ENCODE measurements around the gene TNFRSF14. TPM values are rescaled to one million over a fixed set of nuclear protein-coding genes. Genes with fewer than 3 reads are reported as not detected.

TNFRSF14 gene
- total and polyA plus RNA-seq, 2 of the 13 experiments (the other 11 are each of a cell fraction or from before 2014, with no cell fraction given): 11.9 to 49.9 TPM

GRCh38 chr1:2586154-2587070 is 30.2 kb downstream of the TNFRSF14 start, which contains the start of gene PRXL2B (continued):
- no peak for TF ChIP-seq MYNN (CRISPR knock-in tag; IDR thresholded peaks at IDR 0.05; ENCODE audit: low read depth)
- peak; percentile 91 for TF ChIP-seq HNRNPLL (IDR thresholded peaks at IDR 0.05; ENCODE audit: low read depth, low read length, poor library complexity, severe bottlenecking)
- TF ChIP-seq RXRB (CRISPR knock-in tag; IDR thresholded peaks at IDR 0.05; ENCODE audit: borderline replicate concordance): no peak
- TF ChIP-seq RNF219 (CRISPR knock-in tag; IDR thresholded peaks at IDR 0.05): no peak
- TF ChIP-seq AKAP8 (CRISPR knock-in tag; IDR thresholded peaks at IDR 0.05): 0 out of 2 replicates have a peak, but pooled peaks have one; percentile 57
- peak; percentile 28; the same call in 1 of the 2 replicates for TF ChIP-seq HOXA3 (CRISPR knock-in tag; IDR thresholded peaks at IDR 0.05)
- no peak for TF ChIP-seq NCOA1 (CRISPR knock-in tag; IDR thresholded peaks at IDR 0.05)
- no peak for TF ChIP-seq AHR (CRISPR knock-in tag; IDR thresholded peaks at IDR 0.05)
- no peak for TF ChIP-seq HINFP (CRISPR knock-in tag; IDR thresholded peaks at IDR 0.05; ENCODE audit: low read depth)
- no peak for TF ChIP-seq CTCF (CRISPR knock-in tag; IDR thresholded peaks at IDR 0.05)
- peak; percentile 42; the same call in 1 of the 2 replicates for TF ChIP-seq ZNF749 (CRISPR knock-in tag; IDR thresholded peaks at IDR 0.05; ENCODE audit: borderline replicate concordance)
- peak; percentile 34; the same call in 1 of the 2 replicates for TF ChIP-seq RNF2 (conservative IDR thresholded peaks at IDR 0.05; ENCODE audit: low read depth)
- TF ChIP-seq FLYWCH1 (CRISPR knock-in tag; IDR thresholded peaks at IDR 0.05): no peak
- TF ChIP-seq, protein P1, sequence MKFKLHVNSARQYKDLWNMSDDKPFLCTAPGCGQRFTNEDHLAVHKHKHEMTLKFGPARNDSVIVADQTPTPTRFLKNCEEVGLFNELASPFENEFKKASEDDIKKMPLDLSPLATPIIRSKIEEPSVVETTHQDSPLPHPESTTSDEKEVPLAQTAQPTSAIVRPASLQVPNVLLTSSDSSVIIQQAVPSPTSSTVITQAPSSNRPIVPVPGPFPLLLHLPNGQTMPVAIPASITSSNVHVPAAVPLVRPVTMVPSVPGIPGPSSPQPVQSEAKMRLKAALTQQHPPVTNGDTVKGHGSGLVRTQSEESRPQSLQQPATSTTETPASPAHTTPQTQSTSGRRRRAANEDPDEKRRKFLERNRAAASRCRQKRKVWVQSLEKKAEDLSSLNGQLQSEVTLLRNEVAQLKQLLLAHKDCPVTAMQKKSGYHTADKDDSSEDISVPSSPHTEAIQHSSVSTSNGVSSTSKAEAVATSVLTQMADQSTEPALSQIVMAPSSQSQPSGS (CRISPR knock-in tag; IDR thresholded peaks at IDR 0.05): no peak
- 0 out of 4 replicates have a peak, but pooled peaks of 1 of the 2 experiments have one; percentile 14 for TF ChIP-seq KLF16 (CRISPR knock-in tag; IDR thresholded peaks at IDR 0.05)
- no peak for TF ChIP-seq MAF1 (CRISPR knock-in tag; IDR thresholded peaks at IDR 0.05; ENCODE audit: borderline replicate concordance)
- no peak for TF ChIP-seq ZNF550 (CRISPR knock-in tag; IDR thresholded peaks at IDR 0.05; ENCODE audit: borderline replicate concordance)
- TF ChIP-seq ZNF34 (CRISPR knock-in tag; IDR thresholded peaks at IDR 0.05; ENCODE audit: borderline replicate concordance): no peak
- TF ChIP-seq KAT2B (IDR thresholded peaks at IDR 0.05; ENCODE audit: borderline replicate concordance, low read depth, low read length): no peak

Data from HepG2 (cell line).